GM06990 (cell line): ENCODE measurements around the gene WDFY2.
"Not testable (repeated sequence)": the region's sequence is repeated elsewhere in the genome, so short reads cannot be mapped to it uniquely, and the experiment has no call there.

ENCODE experiments used
- DNase-seq: peaks from one replicate; pipeline ENCODE4 v3.0.0-alpha.2; 2011; ENCODE audit not compliant: insufficient read length; ENCODE audit errors: extremely low read depth
- H3K27me3 ChIP-seq: replicated peaks from 2 replicates; pipeline ENCODE4 v1.6.0; 2011; ENCODE audit warnings: low read length; ENCODE audit not compliant: control insufficient read depth, insufficient read depth
- H3K36me3 ChIP-seq: 2 replicates; pipeline ENCODE4 v1.5.1; 2011; ENCODE audit warnings: low read length; ENCODE audit not compliant: control insufficient read depth, insufficient read depth
- H3K4me3 ChIP-seq: replicated peaks from 2 replicates; pipeline ENCODE4 v1.5.1; 2011; ENCODE audit warnings: low read depth, mild to moderate bottlenecking, control low read depth, low read length
- CTCF ChIP-seq: IDR thresholded peaks from 2 replicates; pipeline ENCODE4 v1.5.1; 2011; ENCODE audit warnings: low read length, control low read depth, mild to moderate bottlenecking, inconsistent platforms; ENCODE audit not compliant: insufficient read depth, poor library complexity, severe bottlenecking

WDFY2 gene

GRCh38 chr13:51542346-51543242 is 41.7 kb upstream of the WDFY2 start:
- no peaks in the 10 kb centered on the region for H3K27me3 ChIP-seq
- no peak for DNase-seq
- no peaks in the 10 kb centered on the region for H3K36me3 ChIP-seq
- no peak for TF ChIP-seq CTCF
- no peak overlapping the region for H3K4me3 ChIP-seq

- DNase-seq, H3K27me3 ChIP-seq, H3K4me3 ChIP-seq, H3K36me3 ChIP-seq: not testable (repeated sequence)
Observed at GRCh38 chr13:51545446-51545845, 38.8 kb upstream of the WDFY2 start.

GRCh38 chr13:51547425-51548176 is 36.7 kb upstream of the WDFY2 start:
- Histone ChIP-seq H3K4me3 (no peak overlapping the region), H3K27me3 (no peaks in the 10 kb centered on the region), H3K36me3 (no peaks in the 10 kb centered on the region)
- no peak for TF ChIP-seq CTCF
- DNase-seq = no peak

GRCh38 chr13:51549050-51549449 is 35.2 kb upstream of the WDFY2 start:
- no peak for TF ChIP-seq CTCF
- Histone ChIP-seq H3K36me3 (no peaks in the 10 kb centered on the region), H3K4me3 (no peak overlapping the region), H3K27me3 (no peaks in the 10 kb centered on the region)
- DNase-seq = peak; percentile 37

- no peak overlapping the region for H3K4me3 ChIP-seq
Observed at GRCh38 chr13:51549593-51549992, 34.7 kb upstream of the WDFY2 start.

More at GRCh38 chr13:51549593-51549992, 34.7 kb upstream of the WDFY2 start:
- Histone ChIP-seq H3K36me3 (no peaks in the 10 kb centered on the region), H3K27me3 (no peaks in the 10 kb centered on the region)
- no peak for TF ChIP-seq CTCF
- DNase-seq = no peak
